Stimulated activated CD4-positive, alpha-beta T cell treated with anti-CD3 and anti-CD28 coated beads, Interleukin-1b, Interleukin-23, amount 100 ng/mL, for 48 hours (primary cell): Measurements from ENCODE around the gene L3MBTL3.
"Not testable (repeated sequence)": the region's sequence is repeated elsewhere in the genome, so short reads cannot be mapped to it uniquely, and the experiment has no call there.

Source experiments
- DNase-seq: peaks from one replicate; pipeline ENCODE4 v3.0.0-alpha.2; 2020

Gene L3MBTL3

GRCh38 chr6:130090796-130091195 is 72.4 kb downstream of the L3MBTL3 start:
- no peak for DNase-seq

GRCh38 chr6:130093546-130093945 is 75.2 kb downstream of the L3MBTL3 start:
- DNase-seq, result no peak

GRCh38 chr6:130098317-130098716 is 79.9 kb downstream of the L3MBTL3 start:
- no peak for DNase-seq

GRCh38 chr6:130099119-130099518 is 80.7 kb downstream of the L3MBTL3 start:
- DNase-seq, result no peak

- DNase-seq, result no peak
These were observed 87.8 kb downstream of the L3MBTL3 start for GRCh38 chr6:130105996-130106704.

- DNase-seq, result no peak
These were observed 89.3 kb downstream of the L3MBTL3 start for GRCh38 chr6:130107710-130108109.

GRCh38 chr6:130111031-130111430 is 92.7 kb downstream of the L3MBTL3 start:
- DNase-seq, result no peak

GRCh38 chr6:130113201-130113710 is 94.9 kb downstream of the L3MBTL3 start:
- DNase-seq, result no peak

- DNase-seq, result no peak
These were observed 96.7 kb downstream of the L3MBTL3 start for GRCh38 chr6:130115036-130115435.

GRCh38 chr6:130116273-130116672 is 97.9 kb downstream of the L3MBTL3 start:
- no peak for DNase-seq

- not testable (repeated sequence) for DNase-seq
These were observed 98.9 kb downstream of the L3MBTL3 start for GRCh38 chr6:130117187-130117701.

- DNase-seq, result no peak
These were observed 99.9 kb downstream of the L3MBTL3 start for GRCh38 chr6:130118236-130118635.

- no peak for DNase-seq
These were observed 100.8 kb downstream of the L3MBTL3 start for GRCh38 chr6:130119211-130119610.

- no peak for DNase-seq
These were observed 102.3 kb downstream of the L3MBTL3 start for GRCh38 chr6:130120731-130121130.

- DNase-seq, result no peak
These were observed 103.9 kb downstream of the L3MBTL3 start for GRCh38 chr6:130122243-130122642.

- no peak for DNase-seq
These were observed 108.8 kb downstream of the L3MBTL3 start for GRCh38 chr6:130127195-130127594.

GRCh38 chr6:130128326-130128725 is 109.9 kb downstream of the L3MBTL3 start:
- DNase-seq, result no peak

- no peak for DNase-seq
These were observed 111.4 kb downstream of the L3MBTL3 start for GRCh38 chr6:130129762-130130246.

- peak; percentile 63 for DNase-seq
These were observed 113.9 kb downstream of the L3MBTL3 start for GRCh38 chr6:130132286-130132701.

GRCh38 chr6:130134582-130134981 is 116.2 kb downstream of the L3MBTL3 start:
- no peak for DNase-seq

GRCh38 chr6:130136798-130137197 is 118.4 kb downstream of the L3MBTL3 start:
- DNase-seq, result no peak

- DNase-seq, result no peak
These were observed 119.9 kb downstream of the L3MBTL3 start for GRCh38 chr6:130138116-130138908.

GRCh38 chr6:130138909-130139242 is 120.5 kb downstream of the L3MBTL3 start:
- no peak for DNase-seq

GRCh38 chr6:130140084-130140483 is 121.7 kb downstream of the L3MBTL3 start:
- DNase-seq, result no peak
